ENCODE results near the gene ROS1.

The ROS1 gene

GRCh38 chr6:117441824-117442264 is 16.1 kb upstream of the ROS1 start:
- no peak for DNase-seq

DNA sequence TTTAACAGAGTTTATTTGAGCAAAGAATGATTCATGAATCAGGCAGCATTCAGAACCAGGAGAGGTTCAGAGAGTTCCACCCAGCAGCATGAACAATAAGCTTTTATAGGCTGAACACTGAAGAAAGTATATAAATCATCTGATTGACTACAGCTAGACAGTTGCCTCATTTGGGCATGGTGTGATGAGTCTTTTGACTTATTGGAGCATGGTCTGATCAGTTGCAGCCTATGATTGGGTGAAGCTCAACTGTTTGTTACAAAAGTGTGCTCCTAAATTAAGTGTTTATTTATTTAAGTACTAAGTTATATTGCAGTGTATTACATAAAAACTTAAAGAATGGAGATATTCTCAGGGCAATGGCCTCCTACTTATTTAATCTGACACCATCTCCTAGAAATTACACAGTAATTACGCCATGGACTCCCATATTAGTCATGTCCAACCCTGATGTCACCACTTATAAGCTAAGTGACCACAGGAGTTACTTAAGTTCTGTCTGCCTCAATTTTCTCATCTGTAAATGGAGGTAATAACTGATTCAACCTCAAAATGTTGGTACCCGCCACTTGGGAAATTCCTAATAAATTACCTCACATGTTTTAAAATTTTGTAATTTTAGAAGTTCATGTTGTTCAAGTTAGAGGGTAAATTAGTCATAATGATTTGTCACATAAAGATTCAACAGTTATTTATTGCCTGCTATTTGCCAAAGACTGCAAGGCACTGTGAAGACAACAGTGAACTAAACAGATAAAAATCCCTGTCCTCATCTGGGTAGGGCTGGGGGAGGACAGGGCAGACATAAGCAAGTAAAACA is 15.2 kb upstream of the ROS1 start:
- DNase-seq: no peak

DNA sequence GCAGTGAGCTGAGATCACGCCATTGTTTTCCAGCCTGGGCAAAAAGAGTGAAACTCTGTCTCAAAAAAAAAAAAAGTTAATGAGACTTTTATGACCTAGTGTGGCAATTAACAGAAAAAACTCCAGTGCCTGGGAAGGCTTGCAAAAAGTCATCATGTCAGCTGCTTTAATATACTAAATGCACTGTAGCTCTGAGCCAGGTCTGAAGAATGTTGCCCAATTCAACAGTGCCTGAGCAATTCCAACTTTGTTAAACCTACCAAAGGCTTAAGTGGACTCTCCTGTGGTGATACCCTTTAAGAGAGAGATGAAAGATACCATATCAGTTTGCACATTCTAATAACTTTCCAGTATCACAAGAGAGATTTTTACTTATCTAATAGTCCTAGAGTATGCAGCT is 6.5 kb upstream of the ROS1 start:
- DNase-seq: no peak

- no peak for DNase-seq
Observed at GRCh38 chr6:117423754-117424153, 2.0 kb downstream of the ROS1 start.

DNA sequence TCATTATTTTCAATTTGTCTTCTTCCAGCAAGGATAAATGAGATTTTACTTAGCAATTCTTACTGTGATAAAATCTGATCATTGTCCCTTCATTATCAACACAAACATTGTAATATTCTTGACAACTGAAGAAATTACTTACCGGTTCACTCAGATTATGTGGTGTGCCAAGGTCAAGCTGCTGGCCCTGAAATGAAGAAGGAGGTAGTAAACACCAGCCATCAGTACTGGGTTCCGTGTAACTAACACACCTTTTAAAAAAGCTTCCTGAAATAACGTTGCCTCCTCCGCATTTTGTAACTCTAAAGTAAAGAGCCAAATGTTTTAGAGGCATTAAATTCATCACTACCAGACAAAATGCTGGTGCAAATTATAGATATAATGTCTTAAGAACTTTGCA is 7.4 kb downstream of the ROS1 start:
- no peak for DNase-seq

DNA sequence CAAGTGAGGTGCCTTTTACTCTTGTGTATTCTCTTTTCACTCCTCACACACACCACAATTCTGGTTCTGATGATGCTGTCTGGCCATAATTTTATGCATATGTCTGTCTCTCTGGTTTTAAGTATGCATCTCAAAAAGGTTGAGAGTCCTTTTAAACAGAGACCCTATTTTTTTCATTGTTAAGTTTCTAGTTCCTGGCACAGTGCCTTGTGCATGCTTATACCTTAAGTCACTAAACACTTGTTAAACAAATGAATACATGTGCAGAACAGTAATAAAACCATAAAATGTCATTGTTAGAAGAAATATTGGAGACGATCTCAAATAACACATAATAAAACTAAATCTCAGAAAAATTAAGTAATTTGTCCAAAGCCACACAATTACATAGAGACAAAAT is 7.9 kb downstream of the ROS1 start:
- DNase-seq: no peak

GRCh38 chr6:117414770-117415169 is 11.0 kb downstream of the ROS1 start:
- no peak for DNase-seq

DNA sequence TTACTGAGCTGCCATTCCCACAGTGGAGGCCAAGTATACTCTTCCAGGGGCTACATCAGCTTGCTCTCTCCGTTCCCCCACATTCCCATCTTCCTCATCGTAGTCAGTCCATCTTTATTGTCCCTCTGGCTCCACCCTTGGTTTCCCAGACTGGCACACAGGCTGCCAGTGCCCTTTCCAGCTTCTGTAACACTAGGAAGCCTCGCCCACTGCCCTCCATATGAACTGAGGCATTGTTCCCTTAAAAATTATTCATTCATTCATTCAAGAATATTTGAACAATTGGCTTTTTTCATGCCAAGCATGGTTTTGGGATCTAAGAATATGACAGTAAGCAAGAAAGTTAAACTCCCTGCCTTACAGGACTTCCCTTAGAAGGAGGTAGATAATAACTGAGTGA is 14.3 kb downstream of the ROS1 start:
- no peak for DNase-seq

GRCh38 chr6:117409863-117410262 is 15.9 kb downstream of the ROS1 start:
- no peak for DNase-seq

GRCh38 chr6:117409420-117409819 is 16.3 kb downstream of the ROS1 start:
- DNase-seq: no peak

DNA sequence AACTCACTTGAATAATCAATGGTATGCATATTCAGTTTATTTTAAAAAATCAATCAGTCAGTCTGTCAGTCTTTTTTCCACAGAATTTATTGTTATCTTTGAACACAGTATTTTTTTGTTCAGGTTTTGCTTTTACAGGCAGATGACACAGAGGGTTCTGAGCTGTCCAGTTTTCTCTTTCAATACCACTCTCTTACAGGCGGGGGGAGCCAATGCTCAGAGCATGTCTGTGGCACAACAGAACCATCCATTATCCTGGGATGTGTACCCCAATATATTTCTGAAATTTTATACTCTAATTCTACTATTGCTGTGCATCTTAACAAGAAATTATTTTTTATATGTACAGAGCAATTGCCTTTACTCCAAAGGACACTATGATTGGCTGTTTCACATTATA is 21.2 kb downstream of the ROS1 start:
- DNase-seq: no peak

DNA sequence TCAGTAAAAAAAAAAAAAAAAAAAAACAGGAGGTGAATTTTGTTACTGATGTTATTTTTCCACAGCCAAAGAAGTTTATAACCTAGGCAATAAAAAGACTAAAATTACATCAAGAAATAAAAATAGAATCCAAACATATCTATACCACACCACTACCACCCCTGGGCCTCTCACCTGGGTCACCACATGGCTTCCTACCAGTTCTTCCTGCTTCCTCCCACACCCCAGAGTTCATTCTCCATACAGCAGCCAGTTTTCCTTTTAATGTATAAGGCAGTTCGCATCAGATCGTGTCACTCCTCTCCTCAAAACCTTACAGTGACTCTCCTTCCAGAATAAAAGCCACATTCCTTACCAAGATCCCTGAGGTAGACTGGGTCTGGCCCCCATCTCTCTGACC is 23.9 kb downstream of the ROS1 start:
- no peak for DNase-seq

- DNase-seq: no peak
Observed at GRCh38 chr6:117399924-117400323, 25.8 kb downstream of the ROS1 start.

- no peak for DNase-seq
Observed at GRCh38 chr6:117399126-117399525, 26.6 kb downstream of the ROS1 start.

- no peak for DNase-seq
Observed at GRCh38 chr6:117397536-117398227, 28.1 kb downstream of the ROS1 start.

DNA sequence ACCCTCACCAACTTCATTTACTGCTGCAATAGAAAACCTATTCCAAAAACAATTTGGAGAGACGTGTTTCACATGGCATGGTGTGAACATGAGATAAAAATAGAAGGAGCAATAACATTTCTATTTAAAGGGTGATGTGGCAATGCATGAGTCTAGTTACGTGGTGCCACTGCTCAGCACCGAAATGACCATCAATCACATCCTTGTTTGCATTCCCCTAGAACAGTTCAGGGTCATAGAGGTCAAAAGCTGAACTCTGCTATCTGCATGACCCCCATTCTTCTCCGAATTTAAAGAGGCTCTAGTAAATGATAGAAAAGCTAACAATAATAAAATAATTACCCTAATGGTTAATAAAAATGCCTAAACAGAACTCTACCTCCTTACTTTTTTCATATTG is 29.5 kb downstream of the ROS1 start:
- DNase-seq: no peak

DNA sequence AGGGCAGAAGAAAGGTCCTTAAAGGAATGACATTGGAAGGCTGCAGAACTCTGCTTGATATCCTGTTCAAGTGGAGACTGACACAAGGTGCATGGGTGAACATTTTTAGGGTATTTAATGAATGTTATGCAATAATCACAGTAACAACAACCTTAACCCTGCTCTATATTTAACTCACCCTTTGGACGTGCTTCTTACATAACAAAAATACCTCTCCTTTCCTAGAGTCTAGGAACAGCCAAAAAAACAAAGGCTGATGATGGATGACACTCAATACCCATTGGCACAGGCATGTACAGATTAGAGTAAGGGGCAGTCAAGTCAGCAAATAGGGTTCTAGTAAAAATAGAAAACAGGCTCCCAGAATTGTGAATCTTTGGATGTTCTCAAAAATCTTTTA is 30.6 kb downstream of the ROS1 start:
- DNase-seq: no peak

DNA sequence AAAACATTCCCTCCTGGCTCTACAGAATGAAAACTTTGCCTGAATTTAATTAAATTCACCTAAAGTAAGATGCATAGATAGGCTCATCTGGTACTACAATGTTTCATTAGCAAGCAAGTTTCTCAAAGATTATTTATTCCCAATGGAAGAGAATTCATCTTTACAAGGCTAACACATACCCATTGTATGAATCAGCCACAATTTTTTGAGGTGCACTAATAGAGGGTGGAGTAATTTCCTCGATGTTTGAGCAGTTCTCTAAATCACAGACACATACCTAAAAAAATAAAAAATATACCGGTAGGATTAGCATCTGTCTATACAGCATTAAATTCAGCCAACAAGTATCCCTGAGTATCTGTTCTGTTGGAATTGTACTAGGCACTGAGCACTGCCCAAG is 32.7 kb downstream of the ROS1 start:
- DNase-seq: no peak

GRCh38 chr6:117391874-117392583 is 33.7 kb downstream of the ROS1 start:
- no peak for DNase-seq

GRCh38 chr6:117389227-117390057 is 36.3 kb downstream of the ROS1 start:
- no peak for DNase-seq

DNA sequence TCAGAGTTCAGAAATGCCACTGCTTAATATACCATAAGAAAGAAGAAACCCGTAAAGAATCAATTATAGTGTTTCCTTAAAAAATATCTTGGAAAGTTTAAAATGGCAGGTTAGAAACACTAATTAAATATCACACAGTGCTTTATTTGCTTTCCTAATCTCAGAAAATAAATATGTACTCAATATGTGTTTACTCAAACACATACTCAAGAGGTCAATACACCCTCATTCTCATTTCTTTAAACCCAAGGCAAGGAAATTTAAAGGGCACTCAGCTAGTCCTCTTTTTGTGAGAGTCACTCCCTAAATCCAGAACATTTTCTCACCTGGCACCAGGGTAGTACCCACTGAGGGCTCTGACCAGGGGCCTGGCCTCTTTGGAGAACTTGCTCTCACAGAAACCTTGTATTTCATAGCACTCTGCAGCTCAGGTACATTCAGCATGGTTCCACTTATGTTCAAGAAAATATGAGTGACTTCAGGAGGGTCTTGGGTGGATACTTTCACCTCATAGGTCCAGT is 38.2 kb downstream of the ROS1 start:
- DNase-seq: no peak

All from nucleus accumbens (tissue), 56 donors.